A549 (cell line): ENCODE data around the gene NDUFAF2. TPM values are rescaled to one million over a fixed set of nuclear protein-coding genes. Genes with fewer than 3 reads are reported as not detected.
A peak's percentile ranks its signal among the peaks of the same experiment; 100 is the strongest.

Source experiments
- ATAC-seq, 2 experiments: fragments of 200-7000 bp in 1 of 2; fragments of >200 bp in 1 of 2; cut with Nextera tagmentation in 1 of 2; cut with Tn5 transposase in 1 of 2; 3 replicates each; pipeline versions ENCODE4 v1.8.0 to v1.9.1; 2018 to 2020; ENCODE audit warnings: mild to moderate bottlenecking in 1 of 2, moderate library complexity in 1 of 2
- CTCF ChIA-PET: fragments of 300-600 bp; sonication (Branson Sonifier 250); formaldehyde crosslinking; extraction: SDS; loops from one replicate; lab custom pipeline; 2021; ENCODE audit warnings: antibody characterized with exemption, inconsistent platforms; lab: Yijun Ruan, JAX
- POLR2A ChIA-PET: fragments of 350-600 bp; formaldehyde crosslinking; extraction: SDS; loops from one replicate; lab custom pipeline; 2021; ENCODE audit warnings: antibody characterized with exemption, inconsistent platforms; lab: Yijun Ruan, JAX
- DNase-seq, 2 experiments: peaks; one replicate each; pipeline versions ENCODE4 v3.0.0 to v3.0.0-alpha.2; 2011 to 2016; ENCODE audit warnings: low read depth in 1 of 2, low spot score in 1 of 2
- FAIRE-seq: peaks from 2 replicates; lab custom pipeline; 2011; peaks lifted over from hg19 to GRCh38; lab: Jason Lieb, UNC
- H3K27ac ChIP-seq, 2 experiments: fragments of >200 bp; sonication (Bioruptor Twin); formaldehyde crosslinking; 3 replicates each; pipeline ENCODE4 v1.5.1; 2016 to 2017
- H3K4me1 ChIP-seq: fragments of >200 bp; sonication (Bioruptor Twin); formaldehyde crosslinking; 3 replicates; pipeline ENCODE4 v1.6.1; 2016
- H3K4me2 ChIP-seq: fragments of >200 bp; sonication (Bioruptor Twin); formaldehyde crosslinking; 3 replicates; pipeline ENCODE4 v1.6.1; 2016
- H3K4me3 ChIP-seq: fragments of >200 bp; sonication (Bioruptor Twin); formaldehyde crosslinking; 3 replicates; pipeline ENCODE4 v1.5.1; 2016
- H3K9me3 ChIP-seq: fragments of >200 bp; sonication (Bioruptor Twin); formaldehyde crosslinking; 3 replicates; pipeline ENCODE4 v1.6.1; 2016
- BCL3 ChIP-seq: fragments of >200 bp; sonication (Bioruptor Twin); formaldehyde crosslinking; IDR thresholded peaks from 3 replicates; pipeline ENCODE4 v1.6.1; 2016
- CBX2 ChIP-seq: fragments of 200-600 bp; sonication (generic); IDR thresholded peaks from 2 replicates; pipeline ENCODE4 v1.6.1; 2016; ENCODE audit warnings: low read depth, mild to moderate bottlenecking, borderline replicate concordance
- CEBPB ChIP-seq, 2 experiments: fragments of >200 bp in 1 of 2; sonication (Bioruptor Twin) in 1 of 2; formaldehyde crosslinking in 1 of 2; IDR thresholded peaks; 2 replicates each; pipeline ENCODE4 v1.6.1; 2012 to 2016
- CHD4 ChIP-seq: fragments of 200-600 bp; sonication (generic); IDR thresholded peaks from 2 replicates; pipeline ENCODE4 v1.6.1; 2016; ENCODE audit warnings: antibody characterized with exemption, mild to moderate bottlenecking, borderline replicate concordance
- E2F6 ChIP-seq: IDR thresholded peaks from 2 replicates; pipeline ENCODE4 v1.6.1; 2012; ENCODE audit warnings: low read depth, borderline replicate concordance
- EHMT2 ChIP-seq: fragments of 200-600 bp; sonication (generic); IDR thresholded peaks from 2 replicates; pipeline ENCODE4 v1.6.1; 2016; ENCODE audit warnings: antibody characterized with exemption, low read depth, mild to moderate bottlenecking, moderate library complexity
- ESRRA ChIP-seq: fragments of 150-350 bp; IDR thresholded peaks from 2 replicates; pipeline ENCODE4 v1.6.1; 2014; ENCODE audit warnings: mild to moderate bottlenecking, low read length, borderline replicate concordance
- FOXS1 ChIP-seq: fragments of 250-450 bp; sonication (Bioruptor Pico); IDR thresholded peaks from 2 replicates; pipeline ENCODE4 v1.5.0; 2020; ENCODE audit warnings: mild to moderate bottlenecking, moderate library complexity
- GATA3 ChIP-seq: IDR thresholded peaks from 2 replicates; pipeline ENCODE4 v1.6.1; 2012; ENCODE audit warnings: borderline replicate concordance
- HMGXB4 ChIP-seq: fragments of 250-450 bp; sonication (Bioruptor Pico); IDR thresholded peaks from 2 replicates; pipeline ENCODE4 v1.5.0; 2021; ENCODE audit warnings: mild to moderate bottlenecking, moderate library complexity, borderline replicate concordance
- HOXB13 ChIP-seq: fragments of 250-450 bp; sonication (Bioruptor Pico); IDR thresholded peaks from 2 replicates; pipeline ENCODE4 v1.5.0; 2020; ENCODE audit warnings: low read depth, mild to moderate bottlenecking, moderate library complexity
- KDM1A ChIP-seq: fragments of 200-600 bp; sonication (generic); IDR thresholded peaks from 2 replicates; pipeline ENCODE4 v1.6.1; 2016; ENCODE audit warnings: low read depth, mild to moderate bottlenecking
- MAFK ChIP-seq: fragments of 450-650 bp; IDR thresholded peaks from 2 replicates; pipeline ENCODE4 v1.6.1; 2014; ENCODE audit not compliant: partially characterized antibody
- MYC ChIP-seq: IDR thresholded peaks from 2 replicates; pipeline ENCODE4 v1.6.1; 2012; ENCODE audit warnings: mild to moderate bottlenecking, inconsistent platforms, low read length, improper control_type of control experiment, borderline replicate concordance
- NR3C1 ChIP-seq: fragments of >200 bp; sonication (Bioruptor Twin); formaldehyde crosslinking; IDR thresholded peaks from 3 replicates; pipeline ENCODE4 v1.6.1; 2017
- PHF8 ChIP-seq: fragments of 200-600 bp; sonication (generic); IDR thresholded peaks from 2 replicates; pipeline ENCODE4 v1.6.1; 2016; ENCODE audit warnings: low read depth, mild to moderate bottlenecking, antibody characterized with exemption, moderate library complexity, borderline replicate concordance
- POLR2A ChIP-seq: IDR thresholded peaks from 2 replicates; pipeline ENCODE4 v1.6.1; 2012; ENCODE audit warnings: mild to moderate bottlenecking, low read length
- RAD21 ChIP-seq, 2 experiments: fragments of >200 bp in 1 of 2; sonication (Bioruptor Twin) in 1 of 2; formaldehyde crosslinking in 1 of 2; IDR thresholded peaks in 1 of 2; conservative IDR thresholded peaks in 1 of 2; 2 replicates in 1 of 2; 3 replicates in 1 of 2; pipeline ENCODE4 v1.6.1; 2012 to 2018; ENCODE audit warnings: inconsistent platforms in 1 of 2
- RARB ChIP-seq: fragments of 250-450 bp; sonication (Bioruptor Pico); IDR thresholded peaks from 2 replicates; pipeline ENCODE4 v1.8.0; 2021; ENCODE audit warnings: mild to moderate bottlenecking, moderate library complexity
- RFX5 ChIP-seq: fragments of 450-650 bp; IDR thresholded peaks from 2 replicates; pipeline ENCODE4 v1.7.1; 2014; ENCODE audit warnings: antibody characterized with exemption, mild to moderate bottlenecking, moderate library complexity
- SMC3 ChIP-seq: fragments of >200 bp; sonication (Bioruptor Twin); formaldehyde crosslinking; IDR thresholded peaks from 3 replicates; pipeline ENCODE4 v1.6.1; 2018; ENCODE audit warnings: inconsistent platforms
- SREBF2 ChIP-seq: fragments of 450-650 bp; IDR thresholded peaks from 2 replicates; pipeline ENCODE4 v1.6.1; 2014; ENCODE audit warnings: mild to moderate bottlenecking, moderate library complexity
- ZC3H11A ChIP-seq: fragments of 450-650 bp; IDR thresholded peaks from 2 replicates; pipeline ENCODE4 v1.6.1; 2014; ENCODE audit warnings: antibody characterized with exemption, mild to moderate bottlenecking
- ZFP36 ChIP-seq: fragments of 450-650 bp; IDR thresholded peaks from 2 replicates; pipeline ENCODE4 v1.6.1; 2014; ENCODE audit warnings: borderline replicate concordance; ENCODE audit not compliant: partially characterized antibody
- WGBS: methylation state at CpG from one replicate; pipeline ENCODE4 v1.1.6; 2017; ENCODE audit errors: missing lambda C conversion rate; 5-methylcytosine and 5-hydroxymethylcytosine counted together
- polyA plus RNA-seq, 4 experiments: library from polyadenylated mRNA; depleted of rRNA in 3 of 4; stranded (reverse); fragments of >200 nt; fragmentation: RNase III in 1 of 4; extraction: RNeasy Plus Mini Kit Qiagen cat#74134 plus additional on column Dnase treatment in 1 of 4; gene quantifications; 2 replicates in 3 of 4; 3 replicates in 1 of 4; pipeline ENCODE4 v1.2.3, GENCODE V29; 2011 to 2017
- TF ChIP-seq, protein P1 (sequence below): IDR thresholded peaks from 2 replicates; pipeline ENCODE4 v1.6.1; 2012
- TF ChIP-seq, protein P2 (sequence below): fragments of 200-600 bp; sonication (generic); IDR thresholded peaks from 2 replicates; pipeline ENCODE4 v1.6.1; 2016; ENCODE audit warnings: antibody characterized with exemption, mild to moderate bottlenecking, moderate library complexity

Gene NDUFAF2
- polyA plus RNA-seq, 2 of the 4 experiments (the other 2 are of a cell fraction) = 66.1 to 83.7 TPM

DNA sequence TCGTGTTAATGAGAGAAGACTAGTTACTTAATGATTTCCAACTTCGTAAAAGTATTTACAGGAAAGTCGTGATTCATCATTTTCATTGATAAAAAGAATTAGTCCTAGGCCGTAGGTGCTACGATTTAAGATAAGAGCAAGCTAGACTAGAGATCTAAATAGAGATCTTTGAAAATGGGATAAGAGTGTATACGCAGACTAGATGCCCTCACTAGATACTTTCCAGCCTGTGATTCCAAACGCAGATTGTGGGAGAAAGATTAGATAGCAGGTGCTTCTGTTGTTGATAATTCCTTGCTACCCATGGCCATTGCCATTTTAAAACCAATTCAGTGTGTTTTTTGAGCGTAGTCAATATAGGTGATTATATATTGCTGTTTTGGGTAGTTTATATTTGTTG is 223.9 kb downstream of the NDUFAF2 start (continued):
- TF ChIP-seq KDM1A = no peak
- no peak for TF ChIP-seq CEBPB (IDR thresholded peaks at IDR 0.05)
- no peak for TF ChIP-seq SMC3
- TF ChIP-seq, protein P1, sequence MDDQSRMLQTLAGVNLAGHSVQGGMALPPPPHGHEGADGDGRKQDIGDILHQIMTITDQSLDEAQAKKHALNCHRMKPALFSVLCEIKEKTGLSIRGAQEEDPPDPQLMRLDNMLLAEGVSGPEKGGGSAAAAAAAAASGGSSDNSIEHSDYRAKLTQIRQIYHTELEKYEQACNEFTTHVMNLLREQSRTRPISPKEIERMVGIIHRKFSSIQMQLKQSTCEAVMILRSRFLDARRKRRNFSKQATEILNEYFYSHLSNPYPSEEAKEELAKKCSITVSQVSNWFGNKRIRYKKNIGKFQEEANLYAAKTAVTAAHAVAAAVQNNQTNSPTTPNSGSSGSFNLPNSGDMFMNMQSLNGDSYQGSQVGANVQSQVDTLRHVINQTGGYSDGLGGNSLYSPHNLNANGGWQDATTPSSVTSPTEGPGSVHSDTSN = no peak
- no peak for TF ChIP-seq FOXS1 (CRISPR knock-in tag)

DNA sequence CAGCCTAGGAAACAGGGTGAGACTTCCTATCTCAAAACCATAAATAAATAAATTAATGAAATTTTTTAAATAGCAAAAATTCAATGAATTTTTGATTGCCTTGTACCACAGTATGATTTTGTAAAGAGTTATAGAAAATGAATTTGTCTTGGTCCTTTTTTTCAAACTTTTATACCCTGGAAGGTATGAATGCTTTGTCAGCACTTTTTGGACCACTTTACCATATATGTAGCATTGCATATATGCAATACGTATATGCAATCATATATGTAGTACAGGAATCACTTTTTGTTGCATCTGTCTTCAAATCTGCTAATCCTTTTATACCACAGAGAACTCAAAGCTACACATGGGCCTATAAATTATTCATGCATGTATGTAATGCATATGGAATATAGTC is 226.5 kb downstream of the NDUFAF2 start:
- CTCF ChIA-PET = interaction anchor here (1.0 to 1.3 kb wide), 2 partner anchors 159 to 646 kb away, joined by 5 to 6 read pairs; no protein-coding TSS in a partner anchor
- H3K27ac ChIP-seq = no peak overlapping the region
- H3K4me1 ChIP-seq = no peaks in the 10 kb centered on the region
- FAIRE-seq = no peak
- WGBS = 88% methylated on average over 1 of the region's 1 CpG
- ATAC-seq = no peak
- no peak for DNase-seq
- no peak overlapping the region for H3K4me3 ChIP-seq
- TF ChIP-seq MAFK (peak; percentile 96), CEBPB (IDR thresholded peaks at IDR 0.05) (no peak), POLR2A (no peak), SREBF2 (no peak), ZFP36 (no peak)
- TF ChIP-seq, all 56 proteins: peak for 1
- no peak overlapping the region for H3K4me2 ChIP-seq
- POLR2A ChIA-PET = no interaction called here
- no peaks in the 10 kb centered on the region for H3K9me3 ChIP-seq

GRCh38 chr5:61176631-61177030 is 231.6 kb downstream of the NDUFAF2 start:
- no peak overlapping the region for H3K4me3 ChIP-seq
- ChIA-PET POLR2A (no interaction called here), CTCF (interaction anchor here (1.4 kb wide), 1 partner anchor 482 kb away, joined by 3 read pairs; no protein-coding TSS in a partner anchor)
- H3K4me2 ChIP-seq = no peak overlapping the region
- no peaks in the 10 kb centered on the region for H3K4me1 ChIP-seq
- no peak for TF ChIP-seq RAD21 (conservative IDR thresholded peaks at IDR 0.05 in 1 of 2, IDR thresholded peaks at IDR 0.05 in 1 of 2)
- TF ChIP-seq ZFP36 = no peak
- no peak for TF ChIP-seq CBX2
- no peak for TF ChIP-seq ZC3H11A
- TF ChIP-seq CHD4 = no peak
- TF ChIP-seq HOXB13 (CRISPR knock-in tag) = no peak
- no peak for TF ChIP-seq PHF8
- no peak for TF ChIP-seq HMGXB4
- no peak for TF ChIP-seq CEBPB (IDR thresholded peaks at IDR 0.05)
- TF ChIP-seq ESRRA = no peak
- no peak for TF ChIP-seq EHMT2
- TF ChIP-seq POLR2A = no peak
- no peak for TF ChIP-seq RFX5
- TF ChIP-seq MYC = no peak
- no peak for TF ChIP-seq SMC3
- 90% methylated on average over 3 of the region's 3 CpGs for WGBS
- no peak for ATAC-seq
- H3K27ac ChIP-seq = no peak overlapping the region
- DNase-seq = no peak
- FAIRE-seq = no peak
- no peaks in the 10 kb centered on the region for H3K9me3 ChIP-seq

DNA sequence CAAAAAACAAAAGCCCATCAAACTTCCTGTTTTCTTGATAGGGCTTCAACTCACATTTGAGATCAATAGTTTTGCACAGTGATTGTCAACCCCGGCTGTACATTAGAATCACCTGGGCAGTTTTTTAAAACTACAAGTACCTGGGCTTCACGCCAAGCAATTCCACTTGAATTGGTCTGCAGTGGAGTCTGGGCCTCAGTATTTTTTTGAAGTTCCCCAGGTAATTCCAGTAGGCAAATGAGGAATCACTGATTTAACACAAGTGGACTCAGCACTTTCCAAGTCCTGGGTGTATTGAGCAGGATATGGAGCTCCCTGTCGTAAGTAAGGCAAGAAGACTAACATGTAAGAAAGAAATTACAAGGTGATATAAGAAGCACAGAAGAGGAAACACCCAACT is 232.1 kb downstream of the NDUFAF2 start:
- 92% methylated on average over 3 of the region's 3 CpGs for WGBS
- Histone ChIP-seq H3K27ac (no peak overlapping the region), H3K4me1 (no peaks in the 10 kb centered on the region), H3K4me2 (no peak overlapping the region), H3K4me3 (no peak overlapping the region), H3K9me3 (no peaks in the 10 kb centered on the region)
- ChIA-PET POLR2A (no interaction called here), CTCF (interaction anchor here (1.4 kb wide), 1 partner anchor 482 kb away, joined by 3 read pairs; no protein-coding TSS in a partner anchor)
- ATAC-seq (no peak), FAIRE-seq (no peak), DNase-seq (no peak)
- TF ChIP-seq NR3C1 = no peak
- no peak for TF ChIP-seq BCL3
- TF ChIP-seq E2F6 = no peak
- TF ChIP-seq RARB (CRISPR knock-in tag) = no peak
- TF ChIP-seq GATA3 = no peak
- TF ChIP-seq FOXS1 (CRISPR knock-in tag) = no peak
- TF ChIP-seq, protein P2, sequence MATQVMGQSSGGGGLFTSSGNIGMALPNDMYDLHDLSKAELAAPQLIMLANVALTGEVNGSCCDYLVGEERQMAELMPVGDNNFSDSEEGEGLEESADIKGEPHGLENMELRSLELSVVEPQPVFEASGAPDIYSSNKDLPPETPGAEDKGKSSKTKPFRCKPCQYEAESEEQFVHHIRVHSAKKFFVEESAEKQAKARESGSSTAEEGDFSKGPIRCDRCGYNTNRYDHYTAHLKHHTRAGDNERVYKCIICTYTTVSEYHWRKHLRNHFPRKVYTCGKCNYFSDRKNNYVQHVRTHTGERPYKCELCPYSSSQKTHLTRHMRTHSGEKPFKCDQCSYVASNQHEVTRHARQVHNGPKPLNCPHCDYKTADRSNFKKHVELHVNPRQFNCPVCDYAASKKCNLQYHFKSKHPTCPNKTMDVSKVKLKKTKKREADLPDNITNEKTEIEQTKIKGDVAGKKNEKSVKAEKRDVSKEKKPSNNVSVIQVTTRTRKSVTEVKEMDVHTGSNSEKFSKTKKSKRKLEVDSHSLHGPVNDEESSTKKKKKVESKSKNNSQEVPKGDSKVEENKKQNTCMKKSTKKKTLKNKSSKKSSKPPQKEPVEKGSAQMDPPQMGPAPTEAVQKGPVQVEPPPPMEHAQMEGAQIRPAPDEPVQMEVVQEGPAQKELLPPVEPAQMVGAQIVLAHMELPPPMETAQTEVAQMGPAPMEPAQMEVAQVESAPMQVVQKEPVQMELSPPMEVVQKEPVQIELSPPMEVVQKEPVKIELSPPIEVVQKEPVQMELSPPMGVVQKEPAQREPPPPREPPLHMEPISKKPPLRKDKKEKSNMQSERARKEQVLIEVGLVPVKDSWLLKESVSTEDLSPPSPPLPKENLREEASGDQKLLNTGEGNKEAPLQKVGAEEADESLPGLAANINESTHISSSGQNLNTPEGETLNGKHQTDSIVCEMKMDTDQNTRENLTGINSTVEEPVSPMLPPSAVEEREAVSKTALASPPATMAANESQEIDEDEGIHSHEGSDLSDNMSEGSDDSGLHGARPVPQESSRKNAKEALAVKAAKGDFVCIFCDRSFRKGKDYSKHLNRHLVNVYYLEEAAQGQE = no peak
